Measurements from ENCODE around the gene ENOX1. TPM values are rescaled to one million over a fixed set of nuclear protein-coding genes. Genes with fewer than 3 reads are reported as not detected.

Gene ENOX1
- total RNA-seq, 4 donors from 2014 or later, result 3.6 to 18.7 (median 5.7) TPM

DNA sequence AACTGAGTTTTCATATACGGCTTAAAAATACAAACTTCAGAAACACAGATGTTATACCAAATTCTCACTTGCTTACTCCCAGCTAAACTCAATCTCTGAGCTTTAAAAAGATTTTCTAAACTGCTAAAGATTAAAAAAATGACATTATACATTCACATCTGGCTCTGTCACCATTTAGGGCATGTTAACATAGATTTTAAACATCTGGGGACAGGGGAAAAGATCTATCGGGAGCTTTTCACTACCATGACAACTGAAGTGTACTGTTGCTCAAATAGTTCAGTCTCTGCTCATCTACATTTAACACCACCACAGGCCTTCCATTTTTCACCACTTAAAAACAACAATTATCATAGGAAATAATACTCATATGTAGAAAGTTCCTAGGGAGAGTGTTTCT lies 190.8 kb downstream of the ENOX1 start:
- DNase-seq, result no peak
- Histone ChIP-seq H3K4me3 (no peak overlapping the region), H3K4me1 (no peaks in the 10 kb centered on the region), H3K9me3 (no peaks in the 10 kb centered on the region), H3K36me3 (no peaks in the 10 kb centered on the region), H3K27ac (no peak overlapping the region), H3K27me3 (no peaks in the 10 kb centered on the region)
- intact Hi-C loops (cut with DNase I; ENCODE audit: low total_unique reads), result no loop called here
- TF ChIP-seq, protein P1, sequence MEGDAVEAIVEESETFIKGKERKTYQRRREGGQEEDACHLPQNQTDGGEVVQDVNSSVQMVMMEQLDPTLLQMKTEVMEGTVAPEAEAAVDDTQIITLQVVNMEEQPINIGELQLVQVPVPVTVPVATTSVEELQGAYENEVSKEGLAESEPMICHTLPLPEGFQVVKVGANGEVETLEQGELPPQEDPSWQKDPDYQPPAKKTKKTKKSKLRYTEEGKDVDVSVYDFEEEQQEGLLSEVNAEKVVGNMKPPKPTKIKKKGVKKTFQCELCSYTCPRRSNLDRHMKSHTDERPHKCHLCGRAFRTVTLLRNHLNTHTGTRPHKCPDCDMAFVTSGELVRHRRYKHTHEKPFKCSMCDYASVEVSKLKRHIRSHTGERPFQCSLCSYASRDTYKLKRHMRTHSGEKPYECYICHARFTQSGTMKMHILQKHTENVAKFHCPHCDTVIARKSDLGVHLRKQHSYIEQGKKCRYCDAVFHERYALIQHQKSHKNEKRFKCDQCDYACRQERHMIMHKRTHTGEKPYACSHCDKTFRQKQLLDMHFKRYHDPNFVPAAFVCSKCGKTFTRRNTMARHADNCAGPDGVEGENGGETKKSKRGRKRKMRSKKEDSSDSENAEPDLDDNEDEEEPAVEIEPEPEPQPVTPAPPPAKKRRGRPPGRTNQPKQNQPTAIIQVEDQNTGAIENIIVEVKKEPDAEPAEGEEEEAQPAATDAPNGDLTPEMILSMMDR (IDR thresholded peaks at IDR 0.05), result no peak
- TF ChIP-seq POLR2A (IDR thresholded peaks at IDR 0.05), result no peak

DNA sequence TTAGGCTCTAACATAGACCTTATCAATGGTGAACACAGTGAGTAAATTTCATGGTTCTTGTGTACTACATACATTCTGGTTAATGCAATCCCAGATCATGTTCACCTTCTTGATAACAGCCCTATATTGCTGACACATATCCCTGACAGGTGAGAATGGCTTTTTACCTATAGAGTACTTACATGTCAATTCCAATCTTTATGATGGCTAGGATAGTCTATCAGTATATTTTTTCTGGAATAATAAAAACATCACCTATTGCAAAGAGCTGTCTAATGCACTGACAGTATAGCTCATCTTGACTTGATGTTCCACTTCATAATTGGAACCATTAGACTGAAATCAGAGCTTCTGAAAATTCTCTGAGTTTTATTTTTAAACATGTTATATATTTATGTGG lies 199.4 kb downstream of the ENOX1 start:
- intact Hi-C loops (cut with DNase I; ENCODE audit: low total_unique reads), result no loop called here
- H3K9me3 ChIP-seq, result no peaks in the 10 kb centered on the region
- H3K27me3 ChIP-seq, result no peaks in the 10 kb centered on the region
- H3K36me3 ChIP-seq, result no peaks in the 10 kb centered on the region
- no peak overlapping the region for H3K4me3 ChIP-seq
- no peak for DNase-seq
- TF ChIP-seq, protein P1 (IDR thresholded peaks at IDR 0.05), result no peak
- no peak overlapping the region for H3K27ac ChIP-seq
- no peaks in the 10 kb centered on the region for H3K4me1 ChIP-seq

DNA sequence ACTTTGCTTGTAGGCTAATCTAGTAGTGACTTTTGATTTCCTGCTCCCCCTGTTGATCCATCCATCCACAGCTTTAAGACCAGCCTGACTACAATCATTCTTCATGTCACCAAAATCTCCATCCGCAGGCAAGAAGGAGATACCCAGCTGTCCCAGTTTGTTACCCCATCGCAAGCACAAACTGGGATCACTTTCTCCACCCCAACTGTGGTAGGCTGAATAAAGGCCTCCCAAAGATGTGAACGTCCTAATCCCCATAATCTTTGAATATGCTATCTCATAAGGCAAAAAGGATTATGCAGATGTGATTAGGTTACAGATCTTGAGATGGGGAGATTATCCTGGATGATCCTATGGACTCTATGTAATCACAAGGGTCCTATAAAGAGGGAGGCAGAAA lies 202.0 kb downstream of the ENOX1 start:
- TF ChIP-seq, protein P1 (IDR thresholded peaks at IDR 0.05), result no peak
- TF ChIP-seq POLR2A (IDR thresholded peaks at IDR 0.05), result no peak
- Histone ChIP-seq H3K27me3 (no peaks in the 10 kb centered on the region), H3K4me1 (no peaks in the 10 kb centered on the region), H3K4me3 (no peak overlapping the region), H3K9me3 (no peaks in the 10 kb centered on the region), H3K36me3 (no peaks in the 10 kb centered on the region), H3K27ac (no peak overlapping the region)
- intact Hi-C loops (cut with DNase I; ENCODE audit: low total_unique reads), result no loop called here
- DNase-seq, result no peak

DNA sequence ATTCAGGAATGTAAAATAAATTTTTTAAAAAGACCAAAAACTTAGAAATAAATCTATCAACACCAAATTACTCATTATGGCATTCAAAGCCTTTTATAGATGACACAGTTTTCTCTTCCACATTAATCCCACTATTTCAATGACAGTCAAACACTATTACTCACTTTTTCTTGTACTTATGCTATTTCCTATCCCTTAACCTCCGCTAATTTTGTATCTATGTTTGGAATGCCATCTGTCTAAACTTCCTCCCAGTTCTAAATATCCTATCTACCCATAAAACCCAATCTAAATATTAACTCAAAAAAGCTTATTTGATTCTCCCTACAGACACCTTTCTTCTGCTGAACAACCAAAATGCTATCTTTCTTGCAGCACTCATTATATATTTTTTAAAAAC lies 203.5 kb downstream of the ENOX1 start:
- Histone ChIP-seq H3K27me3 (no peaks in the 10 kb centered on the region), H3K27ac (no peak overlapping the region), H3K4me1 (no peaks in the 10 kb centered on the region), H3K4me3 (no peak overlapping the region), H3K36me3 (no peaks in the 10 kb centered on the region), H3K9me3 (no peaks in the 10 kb centered on the region)
- no peak for DNase-seq
- TF ChIP-seq, protein P1 (IDR thresholded peaks at IDR 0.05), result no peak
- no peak for TF ChIP-seq POLR2A (IDR thresholded peaks at IDR 0.05)
- intact Hi-C loops (cut with DNase I; ENCODE audit: low total_unique reads), result no loop called here

DNA sequence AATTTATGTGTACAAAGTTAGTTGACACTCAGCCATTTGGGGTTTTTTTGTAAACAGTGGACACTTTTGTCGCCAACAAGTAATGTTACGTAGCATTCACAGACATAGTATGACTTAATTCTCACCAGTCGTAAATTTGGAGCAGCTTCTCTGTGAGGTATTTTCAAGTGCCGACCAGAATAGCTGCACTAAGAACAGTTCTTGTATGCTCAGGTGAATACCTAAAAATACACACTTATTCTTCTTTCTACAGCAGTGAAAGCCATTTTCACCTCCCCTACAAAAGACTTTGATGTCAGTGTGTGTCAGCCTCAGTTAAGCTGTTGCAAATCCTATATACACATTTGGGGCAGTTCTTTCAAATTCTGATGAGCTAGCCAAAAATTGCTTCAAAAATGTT lies 206.5 kb downstream of the ENOX1 start:
- H3K9me3 ChIP-seq, result no peaks in the 10 kb centered on the region
- TF ChIP-seq, protein P1 (IDR thresholded peaks at IDR 0.05), result no peak
- no peak for TF ChIP-seq POLR2A (IDR thresholded peaks at IDR 0.05)
- H3K27me3 ChIP-seq, result no peaks in the 10 kb centered on the region
- no peak overlapping the region for H3K27ac ChIP-seq
- H3K4me3 ChIP-seq, result no peak overlapping the region
- intact Hi-C loops (cut with DNase I; ENCODE audit: low total_unique reads), result no loop called here
- no peaks in the 10 kb centered on the region for H3K36me3 ChIP-seq
- no peaks in the 10 kb centered on the region for H3K4me1 ChIP-seq
- no peak for DNase-seq
